ENCODE data around the gene ZXDC.

DNA sequence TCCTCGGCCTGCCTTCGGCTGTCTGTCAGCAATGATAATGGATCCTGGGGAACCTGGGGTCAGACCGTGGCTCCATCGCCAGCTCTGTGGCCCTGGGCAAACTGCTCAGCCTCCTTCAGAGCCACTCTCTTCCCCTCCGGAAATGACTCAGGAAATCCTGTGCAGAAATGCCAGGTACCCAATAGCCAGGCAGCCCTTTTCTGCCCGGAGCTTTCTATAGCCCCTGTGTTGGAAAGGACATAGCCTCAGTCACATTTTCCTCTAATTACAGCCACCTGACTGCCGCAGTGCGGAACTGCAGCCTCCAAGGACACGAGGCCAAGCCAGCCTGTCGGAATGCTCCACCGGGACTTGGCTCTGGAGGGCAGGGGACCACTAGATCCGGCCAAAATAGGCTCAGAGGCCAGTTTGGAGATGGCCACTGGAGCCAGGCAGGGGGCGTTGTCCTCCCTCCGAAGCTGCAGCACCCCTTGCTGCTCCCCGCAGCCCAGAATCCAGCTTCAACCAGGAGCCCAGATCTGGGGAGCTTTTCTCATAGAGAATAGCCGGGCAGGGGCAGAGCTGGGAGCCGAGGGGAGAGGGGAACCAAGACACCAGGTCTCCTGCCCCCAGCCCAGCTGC is 11.6 kb upstream of the ZXDC start:
- TF ChIP-seq POLR2AphosphoS5 (IDR thresholded peaks at IDR 0.05; ENCODE audit: low read depth, low read length) (no peak), POLR2A (IDR thresholded peaks at IDR 0.05; ENCODE audit: low read depth, low read length) (no peak), TAF1 (IDR thresholded peaks at IDR 0.05; ENCODE audit: borderline replicate concordance, low read depth, low read length) (no peak)

Data from GM12892 (cell line).